ENCODE data around the gene LTBP2.
"Not testable (repeated sequence)": the region's sequence is repeated elsewhere in the genome, so short reads cannot be mapped to it uniquely, and the experiment has no call there.

Gene LTBP2

GRCh38 chr14:74547331-74547927, 64.6 kb downstream of the LTBP2 start:
- no peak overlapping the region for H3K27ac ChIP-seq (ENCODE audit: low read depth, low read length)
- no peaks in the 10 kb centered on the region for H3K9me3 ChIP-seq (ENCODE audit: control insufficient read depth, insufficient read depth, low read length)
- no peaks in the 10 kb centered on the region for H3K27me3 ChIP-seq (ENCODE audit: control insufficient read depth, insufficient read depth, low read length)
- H3K36me3 ChIP-seq (ENCODE audit: control insufficient read depth, insufficient read depth, low read length), result no peaks in the 10 kb centered on the region
- H3K4me1 ChIP-seq (ENCODE audit: control insufficient read depth, insufficient read depth, low read length), result peaks cover 9% of the 10 kb centered on the region; the same call in 1 of the 2 replicates
- H3K4me3 ChIP-seq (ENCODE audit: low read depth, low read length), result no peak overlapping the region
- no peak overlapping the region for H3K9ac ChIP-seq (ENCODE audit: low read depth, low read length)

- H3K27me3 ChIP-seq (ENCODE audit: control insufficient read depth, insufficient read depth, low read length), result no peaks in the 10 kb centered on the region
- H3K4me1 ChIP-seq (ENCODE audit: control insufficient read depth, insufficient read depth, low read length), result peaks cover 6% of the 10 kb centered on the region; the same call in 1 of the 2 replicates
- H3K9me3 ChIP-seq (ENCODE audit: control insufficient read depth, insufficient read depth, low read length), result no peaks in the 10 kb centered on the region
- no peak overlapping the region for H3K4me3 ChIP-seq (ENCODE audit: low read depth, low read length)
- no peak overlapping the region for H3K27ac ChIP-seq (ENCODE audit: low read depth, low read length)
- H3K9ac ChIP-seq (ENCODE audit: low read depth, low read length), result no peak overlapping the region
- H3K36me3 ChIP-seq (ENCODE audit: control insufficient read depth, insufficient read depth, low read length), result no peaks in the 10 kb centered on the region
Measured at GRCh38 chr14:74546416-74546815, 65.6 kb downstream of the LTBP2 start.

- Histone ChIP-seq H3K27me3 (ENCODE audit: control insufficient read depth, insufficient read depth, low read length) (no peaks in the 10 kb centered on the region), H3K36me3 (ENCODE audit: control insufficient read depth, insufficient read depth, low read length) (no peaks in the 10 kb centered on the region), H3K4me3 (ENCODE audit: low read depth, low read length) (no peak overlapping the region), H3K9ac (ENCODE audit: low read depth, low read length) (no peak overlapping the region), H3K4me1 (ENCODE audit: control insufficient read depth, insufficient read depth, low read length) (peaks cover 4% of the 10 kb centered on the region; the same call in 1 of the 2 replicates), H3K27ac (ENCODE audit: low read depth, low read length) (no peak overlapping the region), H3K9me3 (ENCODE audit: control insufficient read depth, insufficient read depth, low read length) (no peaks in the 10 kb centered on the region)
Measured at GRCh38 chr14:74545386-74545785, 66.7 kb downstream of the LTBP2 start.

GRCh38 chr14:74543771-74544438, 68.1 kb downstream of the LTBP2 start:
- Histone ChIP-seq H3K4me1 (ENCODE audit: control insufficient read depth, insufficient read depth, low read length) (peaks cover 4% of the 10 kb centered on the region; the same call in 1 of the 2 replicates), H3K36me3 (ENCODE audit: control insufficient read depth, insufficient read depth, low read length) (no peaks in the 10 kb centered on the region), H3K9me3 (ENCODE audit: control insufficient read depth, insufficient read depth, low read length) (no peaks in the 10 kb centered on the region), H3K27me3 (ENCODE audit: control insufficient read depth, insufficient read depth, low read length) (no peaks in the 10 kb centered on the region), H3K9ac (ENCODE audit: low read depth, low read length) (no peak overlapping the region), H3K4me3 (ENCODE audit: low read depth, low read length) (no peak overlapping the region), H3K27ac (ENCODE audit: low read depth, low read length) (no peak overlapping the region)

GRCh38 chr14:74542056-74542685, 69.9 kb downstream of the LTBP2 start:
- no peak overlapping the region for H3K4me3 ChIP-seq (ENCODE audit: low read depth, low read length)
- H3K9ac ChIP-seq (ENCODE audit: low read depth, low read length), result no peak overlapping the region
- H3K36me3 ChIP-seq (ENCODE audit: control insufficient read depth, insufficient read depth, low read length), result no peaks in the 10 kb centered on the region
- no peaks in the 10 kb centered on the region for H3K9me3 ChIP-seq (ENCODE audit: control insufficient read depth, insufficient read depth, low read length)
- no peak overlapping the region for H3K27ac ChIP-seq (ENCODE audit: low read depth, low read length)
- H3K27me3 ChIP-seq (ENCODE audit: control insufficient read depth, insufficient read depth, low read length), result no peaks in the 10 kb centered on the region
- peaks cover 4% of the 10 kb centered on the region; the same call in 1 of the 2 replicates for H3K4me1 ChIP-seq (ENCODE audit: control insufficient read depth, insufficient read depth, low read length)

- Histone ChIP-seq H3K36me3 (ENCODE audit: control insufficient read depth, insufficient read depth, low read length) (no peaks in the 10 kb centered on the region), H3K9ac (ENCODE audit: low read depth, low read length) (no peak overlapping the region), H3K4me1 (ENCODE audit: control insufficient read depth, insufficient read depth, low read length) (peaks cover under 1% of the 10 kb centered on the region; the same call in 1 of the 2 replicates)
Measured at GRCh38 chr14:74541225-74541624, 70.8 kb downstream of the LTBP2 start.

GRCh38 chr14:74539503-74539902, 72.5 kb downstream of the LTBP2 start:
- no peaks in the 10 kb centered on the region for H3K9me3 ChIP-seq (ENCODE audit: control insufficient read depth, insufficient read depth, low read length)

More at GRCh38 chr14:74541225-74541624, 70.8 kb downstream of the LTBP2 start:
- Histone ChIP-seq H3K4me3 (ENCODE audit: low read depth, low read length) (no peak overlapping the region), H3K27me3 (ENCODE audit: control insufficient read depth, insufficient read depth, low read length) (no peaks in the 10 kb centered on the region), H3K27ac (ENCODE audit: low read depth, low read length) (no peak overlapping the region), H3K9me3 (ENCODE audit: control insufficient read depth, insufficient read depth, low read length) (no peaks in the 10 kb centered on the region)

GRCh38 chr14:74538411-74539391, 73.3 kb downstream of the LTBP2 start:
- H3K4me3 ChIP-seq (ENCODE audit: low read depth, low read length), result no peak overlapping the region
- no peaks in the 10 kb centered on the region for H3K4me1 ChIP-seq (ENCODE audit: control insufficient read depth, insufficient read depth, low read length)
- no peaks in the 10 kb centered on the region for H3K27me3 ChIP-seq (ENCODE audit: control insufficient read depth, insufficient read depth, low read length)
- H3K27ac ChIP-seq (ENCODE audit: low read depth, low read length), result no peak overlapping the region
- no peaks in the 10 kb centered on the region for H3K9me3 ChIP-seq (ENCODE audit: control insufficient read depth, insufficient read depth, low read length)
- no peaks in the 10 kb centered on the region for H3K36me3 ChIP-seq (ENCODE audit: control insufficient read depth, insufficient read depth, low read length)
- no peak overlapping the region for H3K9ac ChIP-seq (ENCODE audit: low read depth, low read length)

More at GRCh38 chr14:74539503-74539902, 72.5 kb downstream of the LTBP2 start:
- Histone ChIP-seq H3K9ac (ENCODE audit: low read depth, low read length) (no peak overlapping the region), H3K4me3 (ENCODE audit: low read depth, low read length) (no peak overlapping the region), H3K27ac (ENCODE audit: low read depth, low read length) (no peak overlapping the region), H3K4me1 (ENCODE audit: control insufficient read depth, insufficient read depth, low read length) (no peaks in the 10 kb centered on the region), H3K27me3 (ENCODE audit: control insufficient read depth, insufficient read depth, low read length) (no peaks in the 10 kb centered on the region), H3K36me3 (ENCODE audit: control insufficient read depth, insufficient read depth, low read length) (no peaks in the 10 kb centered on the region)

GRCh38 chr14:74536336-74536735, 75.7 kb downstream of the LTBP2 start:
- H3K36me3 ChIP-seq (ENCODE audit: control insufficient read depth, insufficient read depth, low read length); H3K27me3 ChIP-seq (ENCODE audit: control insufficient read depth, insufficient read depth, low read length); H3K9ac ChIP-seq (ENCODE audit: low read depth, low read length); H3K4me3 ChIP-seq (ENCODE audit: low read depth, low read length); H3K4me1 ChIP-seq (ENCODE audit: control insufficient read depth, insufficient read depth, low read length); H3K9me3 ChIP-seq (ENCODE audit: control insufficient read depth, insufficient read depth, low read length); H3K27ac ChIP-seq (ENCODE audit: low read depth, low read length): not testable (repeated sequence)

GRCh38 chr14:74535756-74536325, 76.2 kb downstream of the LTBP2 start:
- no peak overlapping the region for H3K4me3 ChIP-seq (ENCODE audit: low read depth, low read length)
- no peaks in the 10 kb centered on the region for H3K36me3 ChIP-seq (ENCODE audit: control insufficient read depth, insufficient read depth, low read length)
- H3K9ac ChIP-seq (ENCODE audit: low read depth, low read length), result no peak overlapping the region
- H3K9me3 ChIP-seq (ENCODE audit: control insufficient read depth, insufficient read depth, low read length), result no peaks in the 10 kb centered on the region
- H3K4me1 ChIP-seq (ENCODE audit: control insufficient read depth, insufficient read depth, low read length), result no peaks in the 10 kb centered on the region
- H3K27me3 ChIP-seq (ENCODE audit: control insufficient read depth, insufficient read depth, low read length), result no peaks in the 10 kb centered on the region
- no peak overlapping the region for H3K27ac ChIP-seq (ENCODE audit: low read depth, low read length)

Measured in HUES48 (cell line).